K562 (cell line): Measurements from ENCODE around the gene GFOD2.

Source experiments
- ATF4 ChIP-seq: fragments of 450-650 bp; formaldehyde crosslinking; IDR thresholded peaks from 2 replicates; pipeline ENCODE4 v1.4.0; 2022; ENCODE audit warnings: mild to moderate bottlenecking, moderate library complexity
- CBX3 ChIP-seq, 2 experiments: IDR thresholded peaks; 1 replicate in 1 of 2; 2 replicates in 1 of 2; pipeline ENCODE4 v1.6.1; 2012; ENCODE audit warnings: inconsistent platforms in 2 of 2, low read length in 2 of 2, borderline replicate concordance in 1 of 2, control low read depth in 1 of 2
- EP300 ChIP-seq: IDR thresholded peaks from 2 replicates; pipeline ENCODE4 v1.6.1; 2012; ENCODE audit warnings: low read length, improper control_type of control experiment
- LEF1 ChIP-seq: fragments of 450-650 bp; IDR thresholded peaks from 2 replicates; pipeline ENCODE4 v1.6.1; 2016; ENCODE audit warnings: mild to moderate bottlenecking
- NFE2 ChIP-seq: IDR thresholded peaks from 2 replicates; pipeline ENCODE4 v1.6.1; 2014; ENCODE audit warnings: antibody characterized with exemption, low read depth
- U2AF1 ChIP-seq: fragments of 200-400 bp; formaldehyde crosslinking; optimal IDR thresholded peaks from 2 replicates; pipeline ENCODE3; 2017; ENCODE audit warnings: mild to moderate bottlenecking, low read depth, low read length, moderate library complexity
- USF1 ChIP-seq: sonication (generic); formaldehyde crosslinking; IDR thresholded peaks from 2 replicates; pipeline ENCODE4 v1.9.0; 2022; ENCODE audit warnings: mild to moderate bottlenecking, missing genetic modification reagents
- ZKSCAN3 ChIP-seq: fragments of 250-450 bp; sonication (Bioruptor Pico); IDR thresholded peaks from 2 replicates; pipeline ENCODE4 v1.4.0; 2020

GRCh38 chr16:67704110-67704509 is 15.0 kb downstream of the GFOD2 start:
- no peak for TF ChIP-seq EP300
- no peak for TF ChIP-seq LEF1
- TF ChIP-seq USF1 = no peak
- no peak for TF ChIP-seq NFE2
- TF ChIP-seq CBX3 (IDR thresholded peaks at IDR 0.05; ENCODE audit: borderline replicate concordance in 1 of 2, low read length in 2 of 2) = no peak
- no peak for TF ChIP-seq ATF4
- TF ChIP-seq ZKSCAN3 (CRISPR knock-in tag) = no peak
- no peak for TF ChIP-seq U2AF1
